GM10248 (cell line): ENCODE measurements around the gene ZNF688.

Source experiments
- CTCF ChIA-PET: fragments of 300-600 bp; sonication (Branson Sonifier 250); formaldehyde crosslinking; extraction: SDS; loops from one replicate; lab custom pipeline; 2021; ENCODE audit warnings: antibody characterized with exemption; lab: Yijun Ruan, JAX
- POLR2A ChIA-PET: fragments of 350-650 bp; sonication (Branson Sonifier 250); formaldehyde crosslinking; extraction: SDS; loops from one replicate; lab custom pipeline; 2020; ENCODE audit warnings: antibody characterized with exemption; lab: Yijun Ruan, JAX
- DNase-seq: peaks from one replicate; pipeline ENCODE4 v3.0.0; 2012; ENCODE audit errors: extremely low spot score
- CTCF ChIP-seq: IDR thresholded peaks from 2 replicates; pipeline ENCODE4 v1.5.1; 2012; ENCODE audit warnings: mild to moderate bottlenecking, low read depth; ENCODE audit errors: extremely low read depth, missing control alignments, control extremely low read depth

Gene ZNF688

GRCh38 chr16:30532285-30533145 is 39.0 kb downstream of the ZNF688 start:
- ChIA-PET POLR2A (no interaction called here), CTCF (no interaction called here)
- DNase-seq, result no peak
- TF ChIP-seq CTCF, result no peak

DNA sequence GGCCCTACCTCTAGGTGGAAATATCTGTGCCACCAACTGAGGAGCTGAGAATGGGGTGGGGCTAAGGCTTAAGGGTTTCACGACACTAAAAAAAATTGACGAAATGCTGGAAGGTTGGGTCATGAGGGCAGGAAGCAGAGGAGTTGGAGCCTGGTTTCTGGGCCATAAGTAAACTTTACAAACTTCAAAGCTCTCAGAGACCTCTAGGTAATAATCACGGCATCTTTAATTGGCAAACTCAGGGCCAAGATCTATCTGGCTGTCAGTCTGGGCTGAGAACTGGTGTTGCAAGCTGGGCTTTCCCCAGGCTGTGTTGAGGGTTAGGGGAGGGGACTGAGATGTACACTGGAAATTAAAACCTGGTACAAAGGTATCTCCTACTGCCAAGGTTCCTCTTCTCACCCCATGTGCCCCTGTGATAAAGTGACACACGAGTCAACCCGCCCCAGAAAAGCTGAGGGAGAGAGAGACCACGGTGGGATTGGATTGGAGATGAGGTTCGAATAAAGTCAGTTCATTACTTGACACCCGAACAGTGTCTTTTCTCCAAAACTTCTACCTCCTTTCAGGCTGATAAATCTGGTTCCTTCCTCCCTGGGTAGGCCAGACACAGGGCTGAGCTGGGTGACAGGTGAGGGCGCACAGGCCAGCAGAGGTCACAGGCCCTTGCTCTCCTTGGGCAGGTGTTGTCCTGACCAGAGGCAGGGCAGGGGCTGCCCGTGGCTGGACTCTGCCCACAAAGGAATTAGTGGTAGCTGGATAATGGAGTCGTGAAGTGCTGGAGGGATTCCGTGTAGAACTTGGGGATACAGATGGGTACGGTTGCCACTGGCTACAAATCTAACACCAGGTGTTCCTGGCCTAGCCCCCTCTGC is 41.1 kb downstream of the ZNF688 start:
- CTCF ChIA-PET, result interaction anchor here (1.0 to 2.2 kb wide), 6 partner anchors 13 to 100 kb away, joined by 3 to 6 read pairs (median 4); partner anchors contain the start of genes DCTPP1 and ZNF764
- no peak for TF ChIP-seq CTCF
- POLR2A ChIA-PET, result no interaction called here
- DNase-seq, result no peak

- no peak for DNase-seq
- POLR2A ChIA-PET, result no interaction called here
- TF ChIP-seq CTCF, result no peak
- CTCF ChIA-PET, result interaction anchor here (0.9 to 2.2 kb wide), 5 partner anchors 30 to 100 kb away, joined by 3 to 6 read pairs (median 4); partner anchors contain the start of genes DCTPP1 and ZNF764
Observed at GRCh38 chr16:30528799-30529457, 42.6 kb downstream of the ZNF688 start.

- DNase-seq, result peak; percentile 71
- CTCF ChIA-PET, result interaction anchor here (0.9 to 1.3 kb wide), 8 partner anchors 8 to 101 kb away, joined by 3 to 7 read pairs (median 4); partner anchors contain the start of gene DCTPP1
- no peak for TF ChIP-seq CTCF
- POLR2A ChIA-PET, result interaction anchor here (1.0 kb wide), 3 partner anchors 8 to 110 kb away, joined by 3 to 7 read pairs (median 5); no protein-coding TSS in a partner anchor
Observed at GRCh38 chr16:30527635-30528178, 43.8 kb downstream of the ZNF688 start.

- ChIA-PET POLR2A (interaction anchor here (0.6 to 1.0 kb wide), 4 partner anchors 8 to 109 kb away, joined by 3 to 7 read pairs (median 4); no protein-coding TSS in a partner anchor), CTCF (interaction anchor here (0.9 to 1.2 kb wide), 5 partner anchors 9 to 97 kb away, joined by 3 to 7 read pairs (median 5); partner anchors contain the start of gene DCTPP1)
- peak; percentile 19 for TF ChIP-seq CTCF
- DNase-seq, result peak; percentile 96
Observed at GRCh38 chr16:30526823-30527634, 44.5 kb downstream of the ZNF688 start.
